Measurements from ENCODE around the gene SCG3.

- TF ChIP-seq CTCF (IDR thresholded peaks at IDR 0.05) (no peak), POLR2AphosphoS5 (IDR thresholded peaks at IDR 0.05) (no peak)
These were observed 79.5 kb downstream of the SCG3 start for GRCh38 chr15:51760805-51761204.
